Measurements from ENCODE around the gene PIK3CG. TPM values are rescaled to one million over a fixed set of nuclear protein-coding genes. Genes with fewer than 3 reads are reported as not detected.
"Not testable (repeated sequence)": the region's sequence is repeated elsewhere in the genome, so short reads cannot be mapped to it uniquely, and the experiment has no call there.

PIK3CG gene
- total RNA-seq, 4 donors from 2014 or later, result 2.0 to 3.2 (median 2.4) TPM

DNA sequence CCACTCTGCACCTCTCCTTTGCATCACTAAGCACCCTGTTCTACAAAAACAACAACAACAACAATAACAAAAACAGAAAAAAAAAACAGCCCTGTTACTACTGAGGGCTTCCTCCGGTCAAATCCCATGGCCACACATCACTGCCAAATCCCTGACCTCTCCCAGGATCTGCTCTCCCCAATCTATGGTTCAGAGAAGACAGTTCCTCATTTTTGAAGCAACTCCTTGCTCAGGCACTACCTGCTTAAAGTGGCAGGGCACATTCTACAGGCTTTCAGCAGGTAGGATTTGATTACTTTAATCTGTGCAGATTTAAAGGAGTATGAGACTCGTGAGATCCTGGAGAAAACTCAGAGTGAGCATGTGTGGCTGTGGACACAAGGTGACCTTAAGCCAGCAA lies 46.9 kb downstream of the PIK3CG start:
- H3K4me3 ChIP-seq (ENCODE audit: low read depth, poor library complexity, severe bottlenecking), result no peak overlapping the region
- intact Hi-C loops (cut with DNase I; ENCODE audit: low total_unique reads), result no loop called here
- TF ChIP-seq CTCF (IDR thresholded peaks at IDR 0.05) (no peak), POLR2A (IDR thresholded peaks at IDR 0.05) (no peak)
- 64 to 73% methylated on average over 2 of the region's 2 CpGs for WGBS, 2 donors
- no peak for DNase-seq (ENCODE audit: low spot score in 2 of 2)

DNA sequence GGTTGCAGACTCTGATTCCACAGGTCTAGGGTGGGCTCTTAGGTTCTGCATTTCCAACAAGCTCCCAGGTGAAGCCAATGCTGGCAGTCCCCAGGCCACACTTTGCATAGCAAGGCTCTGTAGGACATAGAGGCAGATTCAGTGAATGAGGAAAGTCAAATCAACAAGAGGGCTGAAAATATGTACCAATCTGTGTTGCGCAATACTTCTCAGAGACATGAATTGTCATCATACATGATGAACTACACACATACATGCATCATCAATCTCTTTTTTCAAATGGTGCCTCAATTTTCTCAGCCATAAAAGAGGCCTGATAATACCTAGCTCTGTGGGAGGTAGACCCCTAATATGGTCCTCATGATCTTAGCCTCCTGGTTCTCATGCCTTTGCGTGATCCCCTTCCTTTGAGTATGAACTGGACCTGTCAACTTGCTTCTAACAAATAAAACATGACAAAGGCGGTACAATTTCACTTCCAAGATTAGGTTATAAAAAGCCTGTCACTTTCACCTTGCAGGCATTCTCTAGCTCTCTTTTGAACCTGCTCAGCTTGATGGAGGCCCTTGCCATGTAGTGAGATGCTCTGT lies 49.0 kb downstream of the PIK3CG start:
- 94% methylated on average over 3 of the region's 3 CpGs for WGBS, 2 donors
- DNase-seq (ENCODE audit: low spot score in 2 of 2), result no peak
- intact Hi-C loops (cut with DNase I; ENCODE audit: low total_unique reads), result no loop called here
- no peak for TF ChIP-seq CTCF (IDR thresholded peaks at IDR 0.05)
- TF ChIP-seq POLR2A (IDR thresholded peaks at IDR 0.05), result no peak
- H3K4me3 ChIP-seq (ENCODE audit: low read depth, poor library complexity, severe bottlenecking), result no peak overlapping the region

- H3K4me3 ChIP-seq (ENCODE audit: low read depth, poor library complexity, severe bottlenecking), result no peak overlapping the region
- WGBS, 2 donors, result 89 to 94% methylated on average over 2 of the region's 2 CpGs
- intact Hi-C loops (cut with DNase I; ENCODE audit: low total_unique reads), result no loop called here
Measured at GRCh38 chr7:106915407-106915806, 50.3 kb downstream of the PIK3CG start.

DNA sequence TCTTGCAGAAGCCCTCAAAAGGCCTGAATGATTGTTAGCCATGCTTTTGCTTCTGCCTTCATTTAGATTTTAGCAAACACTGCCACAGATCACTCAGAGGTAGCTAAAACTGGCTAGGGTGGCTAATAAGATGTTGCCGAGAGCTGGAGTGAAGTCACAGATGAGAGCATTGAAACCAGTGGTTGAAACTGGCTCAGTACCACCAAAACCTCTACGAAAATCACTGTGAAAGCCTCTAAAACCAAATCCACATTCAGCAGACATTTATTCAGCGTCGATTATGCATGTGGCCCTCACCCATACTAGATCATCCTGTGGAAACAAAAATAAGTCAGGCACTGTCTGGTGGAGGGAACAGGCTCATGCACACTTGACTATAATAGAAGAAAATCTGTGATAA lies 50.8 kb downstream of the PIK3CG start:
- TF ChIP-seq CTCF (IDR thresholded peaks at IDR 0.05), result no peak
- TF ChIP-seq POLR2A (IDR thresholded peaks at IDR 0.05), result no peak
- WGBS, 2 donors, result 74 to 76% methylated on average over 4 of the region's 4 CpGs
- intact Hi-C loops (cut with DNase I; ENCODE audit: low total_unique reads), result no loop called here
- H3K4me3 ChIP-seq (ENCODE audit: low read depth, poor library complexity, severe bottlenecking), result no peak overlapping the region
- DNase-seq (ENCODE audit: low spot score in 2 of 2), result no peak

More at GRCh38 chr7:106915407-106915806, 50.3 kb downstream of the PIK3CG start:
- TF ChIP-seq POLR2A (IDR thresholded peaks at IDR 0.05) (no peak), CTCF (IDR thresholded peaks at IDR 0.05) (no peak)
- no peak for DNase-seq (ENCODE audit: low spot score in 2 of 2)

GRCh38 chr7:106916679-106917078 lies 51.6 kb downstream of the PIK3CG start:
- TF ChIP-seq CTCF (IDR thresholded peaks at IDR 0.05) (no peak), POLR2A (IDR thresholded peaks at IDR 0.05) (no peak)
- WGBS, 2 donors, result 30 to 38% methylated on average over 1 of the region's 1 CpG
- H3K4me3 ChIP-seq (ENCODE audit: low read depth, poor library complexity, severe bottlenecking), result no peak overlapping the region
- intact Hi-C loops (cut with DNase I; ENCODE audit: low total_unique reads), result no loop called here
- no peak for DNase-seq (ENCODE audit: low spot score in 2 of 2)

DNA sequence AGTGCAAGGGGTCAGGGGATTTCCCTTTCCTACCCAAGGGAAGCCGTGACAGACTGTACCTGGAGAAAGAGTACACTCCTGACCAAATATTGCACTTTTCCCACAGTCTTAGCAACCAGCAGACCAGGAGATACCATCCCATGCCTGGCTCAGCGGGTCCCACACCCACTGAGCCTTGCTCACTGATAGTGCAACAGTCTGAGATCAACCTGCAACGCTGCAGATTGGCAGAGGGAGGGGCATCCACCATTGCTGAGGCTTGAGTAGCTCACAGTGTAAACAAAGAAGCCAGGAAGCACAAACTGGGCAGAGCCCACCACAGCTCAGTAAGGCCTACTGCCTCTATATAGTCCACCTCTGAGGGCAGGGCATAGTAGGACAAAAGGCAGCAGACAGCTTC lies 53.9 kb downstream of the PIK3CG start:
- WGBS, 2 donors, result 75 to 87% methylated on average over 3 of the region's 3 CpGs
- H3K4me3 ChIP-seq (ENCODE audit: low read depth, poor library complexity, severe bottlenecking), result no peak overlapping the region
- no peak for DNase-seq (ENCODE audit: low spot score in 2 of 2)
- intact Hi-C loops (cut with DNase I; ENCODE audit: low total_unique reads), result no loop called here
- TF ChIP-seq CTCF (IDR thresholded peaks at IDR 0.05) (no peak), POLR2A (IDR thresholded peaks at IDR 0.05) (no peak)

DNA sequence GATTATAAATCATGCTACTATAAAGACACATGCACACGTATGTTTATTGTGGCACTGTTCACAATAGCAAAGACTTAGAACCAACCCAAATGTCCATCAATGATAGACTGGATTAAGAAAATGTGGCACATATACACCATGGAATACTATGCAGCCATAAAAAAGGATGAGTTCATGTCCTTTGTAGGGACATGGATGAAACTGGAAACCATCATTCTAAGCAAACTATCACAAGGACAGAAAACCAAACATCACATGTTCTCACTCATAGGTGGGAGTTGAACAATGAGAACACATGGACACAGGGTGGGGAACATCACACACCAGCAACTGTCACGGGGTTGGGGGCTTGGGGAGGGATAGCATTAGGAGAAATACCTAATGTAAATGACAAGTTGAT lies 59.4 kb downstream of the PIK3CG start:
- intact Hi-C loops (cut with DNase I; ENCODE audit: low total_unique reads); H3K4me3 ChIP-seq (ENCODE audit: low read depth, poor library complexity, severe bottlenecking); DNase-seq (ENCODE audit: low spot score in 2 of 2): not testable (repeated sequence)
- WGBS, 2 donors, result 71 to 79% methylated on average over 2 of the region's 2 CpGs
